GM19238 (cell line): ENCODE results near the gene CSNK1A1.
"Not testable (repeated sequence)": the region's sequence is repeated elsewhere in the genome, so short reads cannot be mapped to it uniquely, and the experiment has no call there.

Experiments
- DNase-seq: peaks from one replicate; pipeline ENCODE4 v3.0.0; 2011; ENCODE audit warnings: low spot score; ENCODE audit not compliant: insufficient read length

The CSNK1A1 gene

GRCh38 chr5:149490599-149491485 lies 60.4 kb downstream of the CSNK1A1 start:
- DNase-seq: no peak

DNA sequence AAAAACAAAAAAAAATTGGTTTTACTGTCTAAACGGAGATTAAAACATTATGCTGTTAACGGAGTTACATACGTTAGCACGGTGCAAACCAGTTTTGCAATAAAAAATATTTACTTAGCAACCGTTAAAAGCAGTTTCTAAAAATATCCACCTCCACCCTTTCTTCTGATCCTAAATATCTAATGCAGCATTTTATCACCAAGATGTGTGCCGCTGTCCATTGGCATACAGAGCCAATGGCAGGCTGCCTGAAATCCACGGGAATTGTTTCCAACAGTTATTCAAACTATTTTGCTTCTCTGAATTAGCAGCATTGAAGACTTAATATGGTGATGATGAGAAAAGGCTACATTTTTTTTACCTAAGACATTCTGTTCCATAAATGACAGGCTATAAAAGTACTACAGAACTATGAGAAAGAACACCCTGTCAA lies 61.6 kb downstream of the CSNK1A1 start:
- DNase-seq: no peak

GRCh38 chr5:149488645-149489306 lies 62.5 kb downstream of the CSNK1A1 start:
- no peak for DNase-seq

DNA sequence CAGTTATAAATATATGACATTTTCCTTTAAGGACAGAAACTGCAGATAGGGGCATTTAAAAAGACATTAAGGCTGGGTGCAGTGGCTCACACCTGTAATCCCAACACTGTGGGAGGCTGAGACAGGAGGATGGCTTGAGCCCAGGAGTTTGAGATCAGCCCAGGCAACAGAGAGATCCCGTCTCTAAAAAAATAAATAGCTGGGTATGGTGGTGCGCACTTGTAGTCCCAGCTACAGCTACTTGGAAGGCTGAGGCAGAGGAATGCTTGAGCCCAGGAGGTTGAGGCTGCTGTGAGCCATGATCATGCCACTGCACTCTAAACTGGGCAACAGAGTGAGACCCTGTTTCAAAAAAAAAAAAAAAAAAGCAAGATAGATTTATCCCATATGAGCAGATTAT lies 63.6 kb downstream of the CSNK1A1 start:
- DNase-seq: no peak

DNA sequence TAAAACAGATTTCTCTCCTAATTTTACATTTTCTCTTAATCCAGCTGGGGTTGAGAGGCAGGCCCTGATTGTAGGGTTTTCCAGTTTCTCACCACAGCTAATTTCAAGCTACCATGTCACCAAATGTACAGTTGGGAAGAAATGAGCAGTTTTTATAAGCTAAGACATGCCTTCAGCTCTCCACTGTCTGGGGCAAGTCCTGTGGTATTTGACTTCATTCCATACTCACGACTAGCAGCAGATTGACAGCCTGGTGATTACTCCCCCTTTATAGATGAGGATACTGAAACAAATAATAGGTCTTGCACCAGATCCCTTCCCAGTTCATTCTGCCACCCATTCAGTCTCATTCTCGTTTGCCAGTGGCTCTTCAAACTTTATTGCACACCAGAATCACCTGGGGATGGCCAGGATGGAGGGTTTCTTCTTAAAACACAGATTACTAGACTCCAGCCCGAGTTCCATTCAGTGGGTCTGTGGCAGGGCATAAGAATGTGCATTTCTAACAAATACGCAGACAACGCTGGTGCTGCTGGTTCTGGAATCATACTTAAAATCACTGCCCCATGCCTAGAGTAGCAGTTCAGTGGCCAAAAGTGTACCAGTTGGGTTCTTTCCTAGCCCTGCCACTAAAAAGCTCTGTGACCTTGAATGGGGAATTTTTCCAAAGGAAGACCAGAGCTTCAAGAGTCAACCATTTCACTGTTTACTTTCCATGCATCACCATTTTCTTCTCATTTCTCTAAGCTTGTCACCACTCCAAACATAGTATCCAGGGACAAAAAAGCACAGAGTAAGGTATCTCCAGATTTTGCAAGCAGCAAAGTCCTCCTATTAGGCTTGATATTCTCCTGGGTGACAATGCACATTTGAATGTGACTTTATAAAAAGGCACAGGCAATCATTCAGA lies 64.3 kb downstream of the CSNK1A1 start:
- DNase-seq: no peak

DNA sequence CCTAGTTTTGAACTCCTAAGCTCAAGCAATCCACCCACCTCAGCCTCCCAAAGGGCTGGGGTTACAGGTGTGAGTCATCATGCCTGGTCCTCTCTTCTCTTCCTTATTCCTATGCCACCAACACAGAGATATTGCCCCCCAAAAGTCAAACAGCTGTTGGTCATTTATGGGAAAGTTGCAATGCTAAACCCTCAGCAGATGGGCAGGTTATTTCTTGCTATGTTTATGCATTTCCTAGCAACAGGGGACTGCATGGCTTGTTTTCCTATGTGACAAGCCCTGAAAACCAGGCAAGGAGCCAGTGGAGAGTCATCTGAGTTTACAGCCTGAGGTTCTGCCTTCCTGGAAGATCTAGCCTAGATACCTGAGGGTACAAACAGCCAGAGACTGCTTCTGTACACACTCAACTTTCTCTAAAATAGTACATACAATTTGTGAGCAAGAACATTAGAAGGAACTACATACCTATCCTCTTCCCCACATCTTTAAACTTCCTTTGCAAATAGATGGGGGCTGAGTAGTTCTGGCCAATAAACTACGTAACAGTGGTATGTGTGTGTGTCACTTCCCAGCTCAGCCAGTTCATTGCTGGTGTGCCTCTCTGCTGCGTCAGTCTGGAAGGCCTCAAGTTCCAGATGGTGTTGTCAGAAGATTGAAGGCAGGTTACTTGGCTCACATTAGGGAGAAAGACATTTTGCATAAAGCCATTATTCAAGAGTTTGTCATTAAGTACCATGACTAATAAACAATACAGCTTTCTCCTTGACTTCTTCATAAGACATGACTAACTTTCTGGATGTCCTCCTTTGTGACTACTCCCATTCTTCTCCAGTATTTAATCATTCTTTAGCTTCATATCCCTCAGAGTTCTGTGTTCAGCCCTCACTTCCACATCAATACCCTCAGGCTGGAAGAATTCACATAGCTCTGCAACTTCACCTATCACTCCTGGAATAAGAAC lies 65.3 kb downstream of the CSNK1A1 start:
- DNase-seq: no peak

- no peak for DNase-seq
These were observed 69.8 kb downstream of the CSNK1A1 start for GRCh38 chr5:149481485-149481884.

DNA sequence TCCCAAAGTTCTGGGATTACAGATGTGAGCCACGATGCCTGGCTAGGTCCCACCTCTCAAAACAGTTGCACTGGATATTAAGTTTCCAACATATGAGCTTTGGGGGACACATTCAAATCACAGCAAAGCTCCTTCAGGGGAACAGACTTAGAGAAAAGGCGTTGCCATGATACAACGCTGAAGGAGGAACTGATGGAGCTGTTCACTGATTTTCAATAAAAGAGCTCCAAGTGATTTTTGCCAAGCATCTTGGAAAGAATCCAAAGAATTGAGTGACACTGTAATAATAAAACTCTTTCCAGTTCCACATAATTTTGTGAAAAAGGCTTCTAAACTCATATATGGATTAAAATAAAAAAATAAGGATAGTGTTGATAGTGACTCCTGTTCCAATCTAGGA lies 72.5 kb downstream of the CSNK1A1 start:
- DNase-seq: no peak

- no peak for DNase-seq
These were observed 75.5 kb downstream of the CSNK1A1 start for GRCh38 chr5:149475777-149476176.

- no peak for DNase-seq
These were observed 77.0 kb downstream of the CSNK1A1 start for GRCh38 chr5:149474198-149474597.

DNA sequence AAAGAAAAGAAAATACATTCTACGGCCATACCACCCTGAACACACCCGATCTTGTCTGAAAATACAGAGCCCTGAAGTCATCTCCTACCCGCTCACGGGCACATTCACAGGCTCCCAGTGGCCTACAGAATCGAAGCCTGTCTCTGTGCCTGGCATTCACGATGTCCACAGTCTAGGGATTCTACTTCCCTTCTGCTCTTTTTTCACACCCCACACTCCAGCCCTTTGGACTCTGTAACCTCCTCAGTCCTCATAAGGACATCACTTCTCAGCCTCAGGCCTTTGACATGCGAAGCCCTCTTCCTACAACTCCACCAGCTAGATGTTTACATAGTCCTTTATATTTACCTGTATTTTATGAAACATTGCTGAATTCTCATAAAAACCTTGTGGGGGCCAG lies 77.8 kb downstream of the CSNK1A1 start:
- no peak for DNase-seq

GRCh38 chr5:149472399-149472798 lies 78.8 kb downstream of the CSNK1A1 start:
- DNase-seq: no peak

GRCh38 chr5:149471406-149472183 lies 79.6 kb downstream of the CSNK1A1 start:
- DNase-seq: no peak

- no peak for DNase-seq
These were observed 80.3 kb downstream of the CSNK1A1 start for GRCh38 chr5:149470942-149471341.

- no peak for DNase-seq
These were observed 84.7 kb downstream of the CSNK1A1 start for GRCh38 chr5:149466457-149466972.

DNA sequence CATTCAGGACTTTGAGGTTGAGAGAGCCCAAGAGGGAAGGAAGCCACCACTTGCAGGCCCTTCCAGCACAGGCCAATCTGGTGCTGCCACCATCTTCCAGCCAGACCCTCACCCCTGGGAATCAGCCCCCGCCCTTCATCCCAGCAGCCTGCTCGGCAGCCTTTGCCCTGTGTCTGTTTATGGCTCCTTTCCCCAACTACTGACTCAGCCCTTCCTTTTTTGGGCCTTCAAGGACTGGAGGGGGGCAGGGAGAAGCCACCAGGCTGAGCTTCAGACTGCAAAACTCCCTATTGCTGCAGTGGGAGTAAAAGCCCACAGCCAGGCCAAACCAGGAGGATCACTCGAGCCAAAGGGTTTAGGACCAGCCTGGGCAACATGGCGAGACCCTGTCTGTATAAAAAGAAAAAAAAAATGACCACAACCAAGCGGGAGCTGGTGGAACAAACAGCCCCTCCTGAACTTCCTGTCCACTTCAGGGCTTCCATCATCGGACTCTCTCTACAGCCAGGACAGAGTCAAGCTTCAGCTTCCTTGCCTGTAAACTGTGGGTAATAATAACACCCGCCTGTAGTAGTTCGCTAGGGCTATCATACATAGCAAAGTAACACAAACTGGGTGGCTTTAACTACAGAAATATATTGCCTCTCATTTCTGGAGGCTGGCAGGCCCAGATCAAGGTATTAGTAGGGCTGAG lies 86.3 kb downstream of the CSNK1A1 start:
- DNase-seq: no peak

GRCh38 chr5:149461907-149462306 lies 89.3 kb downstream of the CSNK1A1 start:
- DNase-seq: not testable (repeated sequence)

DNA sequence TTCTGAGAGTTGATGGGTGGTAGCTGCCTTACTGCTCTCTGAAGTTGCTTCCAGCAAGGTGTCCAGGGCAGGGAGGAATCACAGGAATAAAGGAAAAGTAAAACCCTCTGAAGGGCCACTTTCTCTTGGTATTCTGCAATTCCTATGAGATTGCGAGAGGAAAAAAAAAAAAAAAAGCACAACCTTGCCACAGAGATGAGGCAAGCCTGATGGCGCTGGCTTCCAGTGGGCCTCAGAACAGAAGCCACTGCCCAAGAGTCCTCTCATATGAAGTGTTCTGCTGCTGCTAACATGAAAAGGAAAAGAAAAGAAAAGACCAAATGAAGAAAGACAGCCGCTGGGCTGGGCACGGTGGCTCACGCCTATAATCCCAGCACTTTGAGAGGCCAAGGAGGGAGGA lies 91.3 kb downstream of the CSNK1A1 start:
- no peak for DNase-seq

- no peak for DNase-seq
These were observed 93.9 kb downstream of the CSNK1A1 start for GRCh38 chr5:149457393-149457763.
